Memory B cell (primary cell): ENCODE measurements around the gene OBI1.

Source experiments
- ATAC-seq: fragments of 150-1000 bp; cut with Tn5 transposase; 2 replicates; pipeline ENCODE4 v1.10.0; 2021; ENCODE audit warnings: low read depth, mild to moderate bottlenecking, moderate library complexity
- DNase-seq, 2 donors: peaks; one replicate each; pipeline ENCODE4 v3.0.0; 2022; ENCODE audit warnings: low spot score in 2 of 2
- H3K27ac Mint-ChIP-seq: one replicate; pipeline ENCODE4 v1.8.0; 2022; ENCODE audit warnings: mild to moderate bottlenecking, moderate library complexity, mixed read lengths
- H3K27me3 Mint-ChIP-seq: one replicate; pipeline ENCODE4 v1.8.0; 2022; ENCODE audit warnings: mixed read lengths
- H3K36me3 Mint-ChIP-seq: one replicate; pipeline ENCODE4 v1.8.0; 2022; ENCODE audit warnings: mild to moderate bottlenecking, mixed read lengths
- H3K4me1 Mint-ChIP-seq: one replicate; pipeline ENCODE4 v1.8.0; 2022; ENCODE audit warnings: mixed read lengths
- H3K4me3 Mint-ChIP-seq: one replicate; pipeline ENCODE4 v1.8.0; 2022; ENCODE audit warnings: mild to moderate bottlenecking, moderate library complexity, mixed read lengths
- H3K9me3 Mint-ChIP-seq: one replicate; pipeline ENCODE4 v1.8.0; 2022; ENCODE audit warnings: mixed read lengths

The OBI1 gene

DNA sequence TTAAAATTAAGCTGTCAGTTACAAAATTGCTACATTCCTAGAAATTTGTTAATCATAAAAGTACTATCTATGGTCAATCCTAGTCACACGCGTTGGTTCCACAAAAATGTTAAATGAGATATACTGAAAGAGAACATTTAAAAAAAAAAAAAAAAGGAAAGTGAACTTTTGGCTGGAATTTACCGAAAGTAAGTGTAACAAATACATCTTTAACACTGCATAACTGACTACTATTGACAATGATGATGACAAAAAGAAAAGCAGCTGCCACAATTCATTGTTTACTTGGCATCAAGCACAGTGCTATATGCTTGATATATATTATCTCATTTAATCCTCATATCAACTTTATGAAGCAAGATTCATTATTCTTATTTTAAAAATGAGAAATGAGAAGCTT lies 35.8 kb downstream of the OBI1 start:
- Mint-ChIP-seq H3K27ac (no peak overlapping the region), H3K9me3 (no peaks in the 10 kb centered on the region), H3K4me3 (no peak overlapping the region), H3K27me3 (no peaks in the 10 kb centered on the region), H3K36me3 (peaks cover 42% of the 10 kb centered on the region), H3K4me1 (no peaks in the 10 kb centered on the region)
- DNase-seq (no peak), ATAC-seq (no peak)

DNA sequence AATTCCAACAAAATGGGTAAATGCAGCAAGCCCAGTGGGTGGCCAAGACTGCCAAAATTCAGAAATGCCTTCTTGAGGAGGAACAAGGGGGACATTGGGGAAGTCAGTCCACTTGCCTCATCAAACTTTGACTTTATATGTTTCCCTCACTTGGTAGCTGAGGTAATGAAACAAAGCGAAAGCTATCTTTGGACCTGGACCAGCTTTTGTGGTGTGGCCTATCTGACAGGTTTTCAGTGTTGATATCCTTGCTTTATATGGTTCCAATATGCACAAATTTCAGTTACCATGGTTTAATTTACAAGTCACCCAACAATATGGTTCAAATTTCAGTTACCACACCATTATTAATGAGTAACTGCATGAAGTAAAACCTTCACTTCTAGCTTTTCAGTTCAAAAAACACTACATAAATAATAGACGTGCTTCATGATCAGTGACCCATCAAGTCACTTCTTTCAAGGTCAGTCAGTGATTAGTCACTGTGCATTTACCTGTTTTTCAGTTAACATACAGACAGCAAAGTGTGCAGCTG lies 38.0 kb downstream of the OBI1 start:
- H3K4me3 Mint-ChIP-seq, result no peak overlapping the region
- peaks cover 44% of the 10 kb centered on the region for H3K36me3 Mint-ChIP-seq
- DNase-seq (no peak), ATAC-seq (no peak)
- no peaks in the 10 kb centered on the region for H3K9me3 Mint-ChIP-seq
- H3K27me3 Mint-ChIP-seq, result no peaks in the 10 kb centered on the region
- H3K27ac Mint-ChIP-seq, result no peak overlapping the region
- no peaks in the 10 kb centered on the region for H3K4me1 Mint-ChIP-seq

DNA sequence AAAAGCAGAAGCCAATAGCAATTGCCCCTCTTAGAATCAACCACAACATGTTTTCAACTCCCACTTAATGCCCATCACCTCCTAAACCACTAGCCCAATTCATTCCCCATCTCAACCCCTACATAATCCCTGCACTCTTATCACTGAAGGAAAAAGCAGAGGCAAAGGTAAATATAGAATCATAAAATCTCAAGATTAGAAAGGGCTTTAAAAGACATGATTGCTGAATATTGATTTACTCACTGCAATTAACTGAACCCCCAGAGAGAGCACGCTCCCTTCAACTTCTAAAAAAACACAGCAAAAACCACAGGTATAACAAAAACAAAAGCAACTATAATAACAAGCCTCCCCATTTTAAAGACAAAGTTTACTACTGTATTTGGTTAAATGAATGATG lies 40.5 kb downstream of the OBI1 start:
- H3K27me3 Mint-ChIP-seq, result no peaks in the 10 kb centered on the region
- no peak overlapping the region for H3K27ac Mint-ChIP-seq
- no peak overlapping the region for H3K4me3 Mint-ChIP-seq

DNA sequence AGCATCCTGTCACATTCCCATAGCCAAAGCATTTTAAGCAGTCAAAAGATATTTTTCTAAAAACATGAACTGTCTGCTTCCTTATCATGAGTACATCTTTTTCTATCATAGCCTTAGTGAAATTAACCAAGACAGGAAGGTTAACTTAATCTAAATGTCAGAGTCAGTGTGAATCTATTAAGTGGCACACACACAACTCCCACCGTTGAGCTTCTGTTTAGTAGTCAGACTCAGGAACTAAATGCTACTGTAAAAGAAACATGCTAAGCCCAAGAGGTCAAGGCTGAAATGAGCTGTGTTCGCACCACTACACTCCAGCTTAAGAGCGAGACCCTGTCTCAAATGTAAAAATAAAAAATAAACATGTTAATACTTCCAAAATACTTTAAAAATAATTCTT lies 47.9 kb downstream of the OBI1 start:
- ATAC-seq (no peak), DNase-seq (no peak)
- Mint-ChIP-seq H3K27me3 (peaks cover 16% of the 10 kb centered on the region), H3K4me3 (no peak overlapping the region), H3K9me3 (no peaks in the 10 kb centered on the region), H3K4me1 (peaks cover 18% of the 10 kb centered on the region), H3K27ac (no peak overlapping the region), H3K36me3 (peaks cover 14% of the 10 kb centered on the region)

More for the DNA sequence above, 40.5 kb downstream of the OBI1 start:
- DNase-seq (no peak), ATAC-seq (no peak)
- Mint-ChIP-seq H3K4me1 (no peaks in the 10 kb centered on the region), H3K36me3 (peaks cover 47% of the 10 kb centered on the region), H3K9me3 (no peaks in the 10 kb centered on the region)

DNA sequence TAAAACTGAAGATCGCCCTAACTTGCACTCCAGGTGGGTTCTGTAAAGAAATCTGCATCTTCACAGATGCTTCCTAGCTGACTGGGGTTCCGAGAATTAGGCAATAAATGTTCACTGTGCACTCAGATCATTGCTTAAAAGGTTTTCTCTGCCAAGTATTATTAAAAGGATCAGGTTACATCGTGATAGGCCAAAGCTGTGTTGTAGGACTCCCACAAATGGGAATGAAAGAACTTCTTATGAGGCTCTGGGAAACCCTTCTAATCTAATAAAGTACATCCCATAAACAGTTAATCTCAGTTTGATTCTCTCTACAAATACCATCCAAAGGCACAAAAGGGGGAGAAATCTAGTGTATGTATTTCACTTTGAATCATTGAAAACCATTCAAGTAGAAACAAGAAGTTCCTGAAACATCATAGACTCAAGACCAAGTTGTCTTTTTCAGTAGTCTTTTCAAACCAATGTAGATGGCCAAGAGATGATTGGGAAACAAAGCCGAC lies 48.5 kb downstream of the OBI1 start:
- H3K4me1 Mint-ChIP-seq, result peaks cover 21% of the 10 kb centered on the region
- peaks cover 8% of the 10 kb centered on the region for H3K36me3 Mint-ChIP-seq
- ATAC-seq (no peak), DNase-seq (no peak)
- no peaks in the 10 kb centered on the region for H3K9me3 Mint-ChIP-seq
- no peak overlapping the region for H3K4me3 Mint-ChIP-seq
- H3K27ac Mint-ChIP-seq, result no peak overlapping the region
- peaks cover 18% of the 10 kb centered on the region for H3K27me3 Mint-ChIP-seq

DNA sequence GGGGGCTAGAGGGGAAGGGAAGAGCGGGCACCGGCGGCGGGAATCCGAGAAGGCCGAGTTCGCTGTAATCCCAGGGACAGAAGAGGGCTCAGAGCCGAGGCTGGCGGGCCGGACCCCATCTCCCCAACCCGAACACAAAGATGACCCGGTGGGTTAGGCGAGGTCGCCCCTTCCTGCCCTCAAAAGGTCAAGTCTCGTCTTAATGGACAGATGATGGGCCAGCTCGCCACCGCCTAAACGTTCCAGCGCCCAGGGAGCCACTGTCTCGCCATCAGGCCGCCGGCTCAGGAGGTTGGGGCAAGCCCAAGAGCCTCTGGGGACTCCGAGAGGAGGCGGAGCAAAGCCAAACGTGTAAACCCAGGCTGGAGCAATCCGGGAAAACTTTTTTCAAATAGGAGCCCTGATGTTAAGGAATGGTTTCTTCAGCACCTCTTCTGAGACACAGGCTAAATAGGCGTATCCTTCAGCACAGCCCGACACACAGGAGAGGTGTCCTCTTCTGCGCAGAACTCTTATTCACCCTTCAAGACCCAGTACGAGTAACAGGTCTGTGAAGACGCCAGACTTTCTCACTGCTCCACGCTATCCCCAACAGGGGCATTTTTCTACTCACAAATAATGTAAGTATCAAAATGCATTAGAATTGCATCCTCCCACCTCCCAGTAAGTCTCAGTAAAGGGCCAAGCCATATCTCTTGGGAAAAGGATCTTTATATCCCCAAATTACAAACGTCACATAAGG lies 49.3 kb downstream of the OBI1 start:
- H3K36me3 Mint-ChIP-seq, result peaks cover 3% of the 10 kb centered on the region
- DNase-seq (no peak), ATAC-seq (peak; percentile 37)
- H3K4me3 Mint-ChIP-seq, result peak overlapping the region; percentile 82
- H3K27ac Mint-ChIP-seq, result no peak overlapping the region
- peaks cover 21% of the 10 kb centered on the region for H3K27me3 Mint-ChIP-seq
- H3K4me1 Mint-ChIP-seq, result peaks cover 21% of the 10 kb centered on the region
- no peaks in the 10 kb centered on the region for H3K9me3 Mint-ChIP-seq

DNA sequence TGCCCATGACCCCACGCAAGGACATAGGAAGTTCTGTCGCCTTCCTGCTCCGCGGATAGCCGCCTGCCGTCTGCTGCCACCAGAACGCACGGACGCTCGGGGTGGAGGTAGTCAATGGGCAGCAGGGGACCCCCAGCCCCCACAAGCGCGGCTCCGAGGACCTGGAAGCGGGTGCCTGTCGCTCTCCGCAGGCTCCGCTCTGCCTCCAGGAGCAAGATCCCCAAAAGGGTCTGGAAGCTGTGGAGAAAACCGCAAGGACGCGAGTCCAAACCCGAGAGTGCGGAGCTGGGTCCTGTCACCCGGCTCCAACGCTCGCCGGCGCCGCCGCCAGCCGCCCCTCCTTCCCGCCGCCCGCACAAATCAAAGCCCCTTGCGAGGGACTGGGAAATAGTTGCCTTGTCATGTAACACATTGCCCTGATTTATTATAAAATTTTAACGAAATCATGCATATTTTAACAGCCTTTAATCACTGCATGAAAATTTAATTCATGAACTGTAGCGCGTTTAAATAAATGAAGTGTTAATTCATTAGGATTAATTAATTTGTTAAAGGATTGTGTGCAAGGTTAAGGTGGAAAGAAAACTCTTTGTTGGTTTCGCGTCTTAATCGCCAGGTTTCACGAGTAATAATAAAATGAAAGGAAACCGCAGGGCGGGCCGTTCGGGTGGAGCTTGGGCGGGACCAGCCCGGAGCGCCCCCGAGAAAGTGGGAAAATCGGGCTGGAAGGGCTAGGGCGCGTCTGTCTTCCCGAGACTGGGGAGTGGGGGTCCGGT lies 50.1 kb downstream of the OBI1 start:
- Mint-ChIP-seq H3K4me3 (peak overlapping the region; percentile 82), H3K36me3 (no peaks in the 10 kb centered on the region), H3K27me3 (peaks cover 25% of the 10 kb centered on the region), H3K4me1 (peaks cover 24% of the 10 kb centered on the region), H3K27ac (no peak overlapping the region), H3K9me3 (no peaks in the 10 kb centered on the region)
- DNase-seq, result no peak
- ATAC-seq, result no peak

DNA sequence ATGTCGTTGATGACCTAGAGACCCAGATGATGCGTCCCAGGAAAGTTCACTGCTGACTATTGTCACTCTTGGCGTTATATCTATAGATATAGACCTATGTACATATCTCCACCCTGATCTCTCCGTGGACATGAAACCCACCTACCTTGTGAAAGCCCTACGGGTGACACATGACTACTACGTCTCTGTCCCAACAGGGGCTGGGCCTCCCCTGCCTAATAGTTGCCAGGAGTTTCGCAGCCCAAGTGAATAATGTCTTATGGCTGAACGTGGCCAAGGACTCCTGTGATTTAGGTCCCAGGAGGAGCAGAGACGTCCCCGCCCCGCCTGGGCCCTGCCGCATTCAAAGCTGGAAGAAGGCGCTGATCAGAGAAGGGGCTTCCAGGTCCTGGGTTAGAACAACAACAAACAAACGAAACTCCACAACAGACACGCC lies 50.7 kb downstream of the OBI1 start:
- Mint-ChIP-seq H3K4me1 (peaks cover 29% of the 10 kb centered on the region), H3K27me3 (peaks cover 31% of the 10 kb centered on the region), H3K9me3 (no peaks in the 10 kb centered on the region), H3K36me3 (no peaks in the 10 kb centered on the region), H3K4me3 (peak overlapping the region; percentile 64), H3K27ac (no peak overlapping the region)
- no peak for DNase-seq
- ATAC-seq, result no peak

DNA sequence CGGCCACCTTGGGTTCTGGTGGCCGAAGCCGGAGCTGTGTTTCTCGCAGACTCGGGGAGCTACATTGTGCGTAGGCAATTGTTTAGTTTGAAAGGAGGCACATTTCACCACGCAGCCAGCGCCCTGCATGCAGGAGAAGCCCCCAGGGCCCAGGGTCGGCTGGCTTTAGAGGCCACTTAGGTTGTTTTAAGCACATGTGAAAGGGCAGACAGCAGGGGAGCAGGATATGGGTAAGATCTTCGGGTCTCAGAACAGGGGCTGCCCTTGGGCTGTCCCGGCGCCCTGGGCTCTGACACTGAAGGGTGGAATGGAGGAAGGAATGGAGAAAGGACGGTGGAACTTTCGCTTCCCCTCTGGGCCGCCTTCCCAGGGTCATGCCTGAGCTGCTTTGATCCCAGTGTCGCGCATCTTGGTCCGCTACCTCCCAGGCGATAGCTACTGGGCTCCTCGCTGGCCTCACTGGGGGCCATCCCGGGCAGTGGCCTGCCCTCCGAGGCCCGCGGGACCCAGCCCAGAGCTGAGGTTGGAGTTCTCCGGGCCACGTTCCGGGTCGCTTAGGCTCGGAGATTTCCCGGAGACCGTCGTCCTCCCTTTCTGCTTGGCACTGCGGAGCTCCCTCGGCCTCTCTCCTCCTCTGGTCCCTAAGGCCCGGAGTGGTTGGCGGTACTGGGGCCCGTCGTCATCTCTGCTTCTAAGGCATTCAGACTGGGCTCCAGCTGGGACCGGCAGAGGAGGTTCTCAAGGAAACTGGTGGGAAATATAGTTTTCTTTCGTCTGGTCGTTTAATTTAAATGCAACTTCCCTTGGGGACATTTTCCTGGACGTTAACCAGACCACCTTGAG lies 51.3 kb downstream of the OBI1 start:
- H3K4me3 Mint-ChIP-seq, result peak overlapping the region; percentile 64
- no peaks in the 10 kb centered on the region for H3K36me3 Mint-ChIP-seq
- no peaks in the 10 kb centered on the region for H3K9me3 Mint-ChIP-seq
- DNase-seq (no peak), ATAC-seq (no peak)
- no peak overlapping the region for H3K27ac Mint-ChIP-seq
- peaks cover 32% of the 10 kb centered on the region for H3K4me1 Mint-ChIP-seq
- H3K27me3 Mint-ChIP-seq, result peaks cover 33% of the 10 kb centered on the region

DNA sequence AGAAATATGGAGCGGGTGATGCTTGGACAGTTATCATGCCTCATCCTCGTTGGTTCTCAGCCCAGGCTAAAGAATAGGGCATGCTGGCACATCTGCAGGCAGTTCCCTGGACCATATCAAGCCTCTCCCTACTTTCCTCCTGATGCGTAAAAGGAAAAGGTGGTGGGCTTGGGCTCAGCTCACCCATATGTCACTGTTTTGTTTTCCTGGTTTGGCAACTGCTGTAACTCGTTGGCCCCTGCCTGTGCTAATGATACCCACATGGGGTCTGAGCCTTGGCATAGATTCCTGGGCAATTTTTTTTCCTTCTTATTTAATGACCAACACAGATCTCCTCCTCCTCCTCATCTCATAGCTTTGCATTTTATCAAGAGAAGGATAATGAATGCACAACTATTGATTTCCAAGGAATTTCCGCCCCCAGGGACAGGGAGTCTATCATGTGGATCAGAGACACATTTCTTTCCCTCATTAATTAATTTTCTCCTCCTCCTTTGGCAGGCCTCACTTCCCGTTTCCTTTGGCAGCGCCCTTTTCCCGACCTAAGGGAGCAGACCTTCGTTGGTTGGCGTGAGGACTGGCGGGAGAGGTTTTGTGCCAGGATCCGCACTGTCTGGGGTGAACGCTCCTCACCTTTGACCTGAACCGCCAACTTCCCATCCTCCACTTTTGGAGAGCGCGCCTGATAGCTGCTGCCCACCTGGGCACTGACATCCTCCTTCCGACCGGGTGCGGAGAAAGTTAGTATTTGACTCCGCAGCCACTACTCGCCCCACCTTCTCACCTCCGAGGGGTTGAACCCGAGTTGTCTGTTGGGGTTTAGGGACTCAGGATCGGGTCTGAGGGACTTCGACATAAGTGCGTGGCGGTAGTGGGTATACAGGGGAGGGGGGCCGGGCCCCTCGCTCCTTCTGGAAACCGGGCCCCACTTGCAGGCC lies 52.2 kb downstream of the OBI1 start:
- peaks cover 3% of the 10 kb centered on the region for H3K36me3 Mint-ChIP-seq
- H3K27ac Mint-ChIP-seq, result no peak overlapping the region
- H3K4me1 Mint-ChIP-seq, result peaks cover 36% of the 10 kb centered on the region
- ATAC-seq (no peak), DNase-seq (no peak)
- no peak overlapping the region for H3K4me3 Mint-ChIP-seq
- H3K9me3 Mint-ChIP-seq, result no peaks in the 10 kb centered on the region
- peaks cover 38% of the 10 kb centered on the region for H3K27me3 Mint-ChIP-seq

DNA sequence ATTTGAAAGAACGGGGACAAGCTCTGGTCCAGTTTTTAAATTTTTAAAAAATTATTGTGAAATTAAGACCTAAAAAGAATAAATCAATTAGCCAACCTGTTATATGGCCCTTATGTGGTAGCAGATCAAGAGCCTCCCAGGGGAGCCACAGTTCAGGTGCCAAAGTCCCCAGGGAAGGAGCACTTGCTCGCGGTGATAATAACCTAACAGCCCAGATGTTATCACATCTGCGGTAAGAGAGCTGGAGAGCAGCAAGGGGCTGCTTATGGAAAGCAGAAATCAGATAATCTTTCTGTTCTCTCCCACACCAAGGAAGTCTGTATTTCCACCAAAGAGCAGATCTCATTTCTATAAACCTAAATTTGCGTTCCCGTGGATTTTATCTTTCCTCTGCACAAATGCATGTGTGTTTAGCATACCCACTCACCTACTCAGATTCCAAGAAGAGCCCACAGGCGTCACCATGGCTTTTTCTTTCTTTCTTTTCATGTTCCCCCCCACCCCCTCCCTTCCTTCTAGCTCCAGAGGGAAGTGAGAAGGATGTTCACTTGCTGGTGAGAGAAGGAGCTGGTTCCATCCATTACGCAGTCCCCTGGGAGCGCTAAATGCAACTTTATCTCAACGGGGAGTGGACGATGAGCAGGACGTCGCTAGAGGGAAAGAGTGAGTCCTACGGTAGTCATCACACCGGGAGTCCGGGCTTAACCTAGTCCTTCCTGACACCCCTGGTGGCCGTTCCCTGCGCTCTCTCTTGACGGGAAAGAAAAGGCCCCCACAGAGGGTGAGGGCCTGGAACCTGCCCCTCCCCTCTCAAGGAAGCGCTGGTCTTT lies 54.0 kb downstream of the OBI1 start:
- H3K4me1 Mint-ChIP-seq, result peaks cover 29% of the 10 kb centered on the region
- H3K4me3 Mint-ChIP-seq, result no peak overlapping the region

DNA sequence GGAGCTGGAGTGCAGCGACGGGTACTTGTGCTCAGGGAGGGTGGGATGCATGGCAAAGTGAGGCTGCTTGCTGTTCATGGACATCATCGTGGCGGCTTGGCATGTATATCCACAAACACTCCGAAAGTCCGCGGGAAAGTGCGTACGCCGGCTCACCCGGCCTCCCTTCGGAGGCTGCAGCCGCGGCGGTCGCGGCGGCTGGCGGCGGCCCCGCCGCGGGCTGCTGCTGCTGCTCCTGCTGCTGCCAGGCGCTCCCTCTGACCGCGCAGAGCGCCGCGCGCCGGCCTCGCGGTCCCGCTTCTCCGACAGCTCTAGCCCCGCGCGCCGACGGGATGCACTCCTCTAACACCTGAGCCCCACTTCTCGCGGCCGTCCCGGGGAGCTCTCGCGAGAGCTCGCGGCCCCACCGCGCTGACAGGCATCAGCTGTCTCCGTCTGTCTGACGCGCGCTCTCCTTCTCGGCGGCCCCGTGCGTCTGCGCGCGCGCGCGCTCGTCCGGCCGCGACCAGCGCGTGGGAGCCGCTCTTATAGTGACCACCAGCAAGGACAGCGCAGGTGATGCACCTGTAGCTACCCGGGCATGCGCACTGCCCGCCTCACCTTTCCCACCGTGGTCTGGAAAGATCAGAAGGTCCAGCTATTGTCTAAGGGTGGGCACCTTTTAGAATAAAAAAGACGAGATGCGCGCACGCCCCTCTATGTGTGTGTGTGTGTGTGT lies 55.6 kb downstream of the OBI1 start, which contains the start of gene POU4F1:
Gene POU4F1 (minus strand): TSS at position 313 of the 718 bp plus-strand sequence. CDS start 226 bp downstream, at position 87.
- peak within 1 kb of the TSS; percentile 87 for H3K27ac Mint-ChIP-seq
- DNase-seq, result no peak
- H3K4me3 Mint-ChIP-seq, result peak within 1 kb of the TSS; percentile 81
- peaks cover 3% of the 10 kb centered on the region for H3K36me3 Mint-ChIP-seq
- H3K9me3 Mint-ChIP-seq, result no peaks in the 10 kb centered on the region
- peaks cover 51% of the 10 kb centered on the region for H3K27me3 Mint-ChIP-seq
- peak; percentile 74 for ATAC-seq
- H3K4me1 Mint-ChIP-seq, result peaks cover 27% of the 10 kb centered on the region

More for the DNA sequence above, 54.0 kb downstream of the OBI1 start:
- ATAC-seq (no peak), DNase-seq (no peak)
- H3K36me3 Mint-ChIP-seq, result peaks cover 3% of the 10 kb centered on the region
- H3K27me3 Mint-ChIP-seq, result peaks cover 48% of the 10 kb centered on the region
- H3K9me3 Mint-ChIP-seq, result no peaks in the 10 kb centered on the region
- H3K27ac Mint-ChIP-seq, result no peak overlapping the region
